Activated B cell treated with CpG ODN at 0.5 μM for 24 hours (primary cell): ENCODE data around the gene IRF5. TPM values are rescaled to one million over a fixed set of nuclear protein-coding genes. Genes with fewer than 3 reads are reported as not detected.
A peak's percentile ranks its signal among the peaks of the same experiment; 100 is the strongest.

ENCODE experiments used
- ATAC-seq: fragments of 200-7000 bp; cut with Tn5 transposase; one replicate; pipeline ENCODE4 v1.10.0; 2021; ENCODE audit warnings: low read depth, mild to moderate bottlenecking, moderate library complexity
- CTCF ChIA-PET: fragments of 350-600 bp; sonication (Branson Sonifier 250); formaldehyde crosslinking; loops from one replicate; lab custom pipeline; 2021; ENCODE audit warnings: antibody characterized with exemption; lab: Charles Lee
- POLR2A ChIA-PET: fragments of 350-600 bp; sonication (Branson Sonifier 250); formaldehyde crosslinking; loops from one replicate; lab custom pipeline; 2021; ENCODE audit warnings: antibody characterized with exemption; lab: Charles Lee
- DNase-seq: peaks from one replicate; pipeline ENCODE4 v3.0.0; 2022
- H3K27ac Mint-ChIP-seq: one replicate; pipeline ENCODE4 v1.8.0; 2020; ENCODE audit warnings: mixed read lengths
- H3K27me3 Mint-ChIP-seq: one replicate; pipeline ENCODE4 v1.8.0; 2021; ENCODE audit warnings: mixed read lengths
- H3K36me3 Mint-ChIP-seq: one replicate; pipeline ENCODE4 v1.8.0; 2021; ENCODE audit warnings: low read depth, mixed read lengths
- H3K4me1 Mint-ChIP-seq: one replicate; pipeline ENCODE4 v1.8.0; 2021; ENCODE audit warnings: mixed read lengths
- H3K4me3 Mint-ChIP-seq: one replicate; pipeline ENCODE4 v1.8.0; 2020; ENCODE audit warnings: mild to moderate bottlenecking, mixed read lengths
- H3K9me3 Mint-ChIP-seq: one replicate; pipeline ENCODE4 v1.8.0; 2020; ENCODE audit warnings: mixed read lengths
- CTCF ChIP-seq: fragments of 200-600 bp; IDR thresholded peaks from one replicate; pipeline ENCODE4 v1.8.0; 2022; ENCODE audit warnings: antibody characterized with exemption, mild to moderate bottlenecking
- intact Hi-C: fragments of 100-400 bp; cut with micrococcal nuclease; formaldehyde crosslinking; loops from one replicate; pipeline ENCODE4 v1.15.1; 2024
- total RNA-seq: library from RNA; stranded (reverse); gene quantifications from 2 replicates; pipeline ENCODE4 v1.2.3, GENCODE V29; 2022

The IRF5 gene
- total RNA-seq, 1 donor from 2014 or later = 164 TPM

- ATAC-seq (no peak), DNase-seq (no peak)
- Mint-ChIP-seq H3K4me1 (peaks cover 30% of the 10 kb centered on the region), H3K27me3 (no peaks in the 10 kb centered on the region), H3K27ac (peak overlapping the region; percentile 46), H3K4me3 (no peak overlapping the region), H3K9me3 (no peaks in the 10 kb centered on the region), H3K36me3 (peaks cover 92% of the 10 kb centered on the region)
- intact Hi-C loops = no loop called here
- ChIA-PET CTCF (interaction anchor here (1.1 kb wide), 1 partner anchor 11 kb away, joined by 3 read pairs; the partner anchor contains the start of gene IRF5), POLR2A (interaction anchor here (1.1 to 3.0 kb wide), 4 partner anchors 9 to 20 kb away, joined by 5 to 12 read pairs (median 8); no protein-coding TSS in a partner anchor)
- TF ChIP-seq CTCF = no peak
Observed at GRCh38 chr7:128948312-128948973, 10.7 kb downstream of the IRF5 start.

GRCh38 chr7:128948976-128949760 is 11.4 kb downstream of the IRF5 start:
- ATAC-seq (peak; percentile 23), DNase-seq (no peak)
- H3K4me1 Mint-ChIP-seq = peaks cover 32% of the 10 kb centered on the region
- no peak overlapping the region for H3K27ac Mint-ChIP-seq
- H3K9me3 Mint-ChIP-seq = no peaks in the 10 kb centered on the region
- no peak for TF ChIP-seq CTCF
- H3K27me3 Mint-ChIP-seq = no peaks in the 10 kb centered on the region
- no peak overlapping the region for H3K4me3 Mint-ChIP-seq
- ChIA-PET POLR2A (interaction anchor here (0.9 to 3.0 kb wide), 5 partner anchors 8 to 60 kb away, joined by 3 to 12 read pairs (median 7); no protein-coding TSS in a partner anchor), CTCF (interaction anchor here (1.1 kb wide), 1 partner anchor 11 kb away, joined by 3 read pairs; the partner anchor contains the start of gene IRF5)
- intact Hi-C loops = no loop called here
- peaks cover 94% of the 10 kb centered on the region for H3K36me3 Mint-ChIP-seq

- ChIA-PET POLR2A (interaction anchor here (0.6 to 5.4 kb wide), 2 partner anchors 11 to 90 kb away, joined by 7 to 80 read pairs; no protein-coding TSS in a partner anchor), CTCF (interaction anchor here (0.5 kb wide), 1 partner anchor 139 kb away, joined by 3 read pairs; no protein-coding TSS in a partner anchor)
- peaks cover 87% of the 10 kb centered on the region for H3K36me3 Mint-ChIP-seq
- H3K27ac Mint-ChIP-seq = peak overlapping the region; percentile 61
- H3K27me3 Mint-ChIP-seq = no peaks in the 10 kb centered on the region
- ATAC-seq (no peak), DNase-seq (no peak)
- intact Hi-C loops = no loop called here
- TF ChIP-seq CTCF = no peak
- no peaks in the 10 kb centered on the region for H3K9me3 Mint-ChIP-seq
- no peak overlapping the region for H3K4me3 Mint-ChIP-seq
- H3K4me1 Mint-ChIP-seq = peaks cover 46% of the 10 kb centered on the region
Observed at GRCh38 chr7:128951296-128951695, 13.6 kb downstream of the IRF5 start.

GRCh38 chr7:128954150-128954549 is 16.4 kb downstream of the IRF5 start:
- DNase-seq (no peak), ATAC-seq (no peak)
- Mint-ChIP-seq H3K27ac (peak overlapping the region; percentile 93), H3K4me3 (no peak overlapping the region), H3K9me3 (no peaks in the 10 kb centered on the region), H3K36me3 (peaks cover 86% of the 10 kb centered on the region), H3K4me1 (peaks cover 52% of the 10 kb centered on the region), H3K27me3 (no peaks in the 10 kb centered on the region)
- no peak for TF ChIP-seq CTCF
- ChIA-PET POLR2A (interaction anchor here (0.6 to 5.4 kb wide), 9 partner anchors 9 to 518 kb away, joined by 3 to 80 read pairs (median 4); partner anchors contain the start of gene IRF5), CTCF (interaction anchor here (0.6 to 2.2 kb wide), 4 partner anchors 13 to 40 kb away, joined by 3 to 15 read pairs (median 4); no protein-coding TSS in a partner anchor)
- intact Hi-C loops = no loop called here
